HG02623 (cell line): ENCODE results near the gene RCBTB2.
"Not testable (repeated sequence)": the region's sequence is repeated elsewhere in the genome, so short reads cannot be mapped to it uniquely, and the experiment has no call there.

Source experiments
- ATAC-seq: cut with Tn5 transposase; IDR thresholded peaks from one replicate; pipeline ENCODE4 v1.9.1; 2021; ENCODE audit warnings: moderate library complexity; ENCODE audit not compliant: unreplicated experiment

RCBTB2 gene

DNA sequence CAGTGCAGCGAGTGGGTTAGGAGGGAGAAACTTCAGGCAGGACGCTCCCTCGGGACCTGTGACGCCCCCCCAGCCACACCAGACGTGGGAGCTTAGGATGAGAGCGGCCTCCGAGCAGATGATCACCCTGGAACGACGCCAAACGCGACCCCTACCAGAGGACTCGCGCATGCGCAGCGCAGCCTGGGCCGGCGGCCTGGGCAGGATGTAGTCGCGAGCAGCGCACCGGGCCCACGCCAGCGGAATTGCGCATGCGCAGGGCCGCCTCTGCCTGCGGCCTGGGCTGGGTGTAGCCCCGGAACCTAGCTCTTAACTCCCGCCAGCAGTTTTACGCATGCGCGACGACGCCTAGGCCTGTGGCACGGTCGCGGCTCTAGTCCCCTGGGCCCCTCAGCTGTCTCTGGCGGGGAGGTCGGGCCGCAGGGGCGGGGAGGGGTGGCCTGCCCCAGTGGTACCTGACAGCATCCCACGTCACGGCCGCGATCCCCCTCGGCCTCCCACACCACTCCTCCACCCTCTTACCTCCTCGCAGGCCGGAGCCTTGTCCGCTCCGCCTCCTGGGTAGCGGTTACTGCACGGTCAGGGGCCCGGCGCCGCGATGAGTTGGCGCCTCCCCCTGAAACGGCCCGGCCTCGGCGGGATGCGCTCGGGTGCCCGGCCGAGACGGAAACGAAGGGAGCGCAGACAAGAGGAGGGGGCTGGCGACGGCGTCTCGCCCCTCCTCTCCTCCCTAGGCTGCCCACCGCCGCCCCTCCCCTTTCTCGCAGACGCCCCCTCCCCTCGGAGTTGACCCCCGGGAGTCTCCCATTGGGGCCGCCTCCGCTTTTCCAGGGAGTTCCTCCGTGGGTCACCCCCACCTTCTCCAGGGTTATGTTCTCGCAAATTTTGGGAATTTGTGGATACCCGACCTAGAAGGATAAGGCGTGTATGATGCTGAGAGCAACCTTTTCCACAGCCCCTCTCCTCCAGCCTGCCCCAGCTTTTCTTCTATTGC lies at the start of gene RCBTB2:
Gene RCBTB2, minus strand, starts transcription at position 575 of the 994 bp plus-strand sequence. CDS start 11,141 bp downstream, outside the sequence.
- peak; percentile 75 for ATAC-seq

DNA sequence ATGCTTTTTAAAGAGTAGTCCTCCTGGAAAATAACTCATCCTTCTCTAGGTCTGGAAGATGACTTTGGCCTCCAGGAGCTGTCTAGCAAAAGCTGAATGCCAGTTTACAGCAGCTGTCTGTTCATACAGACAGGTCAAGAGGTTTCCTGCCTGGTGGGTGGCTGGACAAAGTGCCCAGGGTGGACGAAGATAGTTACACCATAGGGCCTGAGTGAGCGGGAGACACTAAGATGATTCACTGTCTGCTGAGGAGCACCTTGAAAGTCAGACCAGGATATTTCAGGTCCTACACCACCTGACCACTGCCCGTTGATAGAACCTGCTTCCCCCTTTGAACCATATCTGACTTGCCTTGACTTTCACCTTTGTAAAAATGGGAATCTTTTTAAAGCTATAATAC lies 49.2 kb upstream of the RCBTB2 start:
- no peak for ATAC-seq

DNA sequence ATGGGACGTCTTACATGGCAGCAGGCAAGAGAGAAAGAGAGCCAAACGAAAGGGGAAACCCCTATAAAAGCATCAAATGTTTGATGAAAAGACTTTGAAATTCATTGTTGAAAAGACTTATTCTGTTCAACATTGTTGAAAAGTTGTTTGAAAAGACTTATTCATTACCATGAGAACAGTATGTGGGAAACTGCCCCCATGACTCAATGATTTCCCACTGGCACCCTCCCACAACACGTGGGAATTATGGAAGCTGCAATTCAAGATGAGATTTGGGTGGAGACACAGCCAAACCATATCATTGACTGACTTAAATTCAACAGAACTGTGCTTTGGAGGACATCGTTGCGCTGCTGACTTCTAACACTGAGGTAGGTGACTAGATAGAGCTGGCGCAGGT lies 48.0 kb upstream of the RCBTB2 start:
- ATAC-seq = no peak

DNA sequence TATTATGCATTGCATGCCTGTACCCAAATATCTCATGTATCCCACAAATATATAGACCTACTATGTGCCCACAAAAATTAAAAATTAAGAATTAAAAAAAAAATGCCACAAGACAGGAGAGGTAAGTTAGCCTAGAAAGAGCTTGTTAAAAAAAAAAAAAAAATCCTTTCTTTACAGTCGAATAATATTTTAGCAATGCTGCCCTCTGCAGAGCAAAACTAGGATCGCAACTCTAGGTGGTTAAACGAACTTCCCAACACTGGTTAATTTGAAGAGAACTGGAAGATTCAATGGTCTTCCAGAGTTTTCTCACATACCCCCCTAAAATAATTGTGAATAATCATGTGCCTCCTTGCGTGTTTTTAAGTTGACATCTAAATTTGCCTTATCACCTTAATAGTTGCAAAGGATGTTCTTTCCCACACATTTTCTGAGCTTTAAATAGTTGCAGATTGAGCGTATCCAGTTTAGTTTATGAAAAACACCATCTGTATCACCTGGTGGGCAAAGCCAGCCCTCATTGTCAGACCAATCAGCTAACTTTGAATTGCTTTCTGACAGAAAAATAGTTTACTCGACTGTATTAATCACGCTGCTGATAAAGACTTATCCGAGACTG lies 47.4 kb upstream of the RCBTB2 start:
- no peak for ATAC-seq

DNA sequence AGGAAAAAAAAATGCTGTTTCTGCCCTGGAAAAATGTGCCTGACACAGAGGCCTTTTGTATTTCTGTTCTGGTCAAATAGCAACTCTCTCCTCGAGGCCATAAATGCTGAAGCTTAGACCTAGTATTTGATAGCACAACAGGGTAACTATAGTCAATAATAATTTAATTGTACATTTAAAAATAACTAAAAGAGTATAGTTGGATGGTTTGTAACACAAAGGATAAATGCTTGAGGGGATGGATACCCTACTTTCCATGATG lies 47.0 kb upstream of the RCBTB2 start:
- not testable (repeated sequence) for ATAC-seq

DNA sequence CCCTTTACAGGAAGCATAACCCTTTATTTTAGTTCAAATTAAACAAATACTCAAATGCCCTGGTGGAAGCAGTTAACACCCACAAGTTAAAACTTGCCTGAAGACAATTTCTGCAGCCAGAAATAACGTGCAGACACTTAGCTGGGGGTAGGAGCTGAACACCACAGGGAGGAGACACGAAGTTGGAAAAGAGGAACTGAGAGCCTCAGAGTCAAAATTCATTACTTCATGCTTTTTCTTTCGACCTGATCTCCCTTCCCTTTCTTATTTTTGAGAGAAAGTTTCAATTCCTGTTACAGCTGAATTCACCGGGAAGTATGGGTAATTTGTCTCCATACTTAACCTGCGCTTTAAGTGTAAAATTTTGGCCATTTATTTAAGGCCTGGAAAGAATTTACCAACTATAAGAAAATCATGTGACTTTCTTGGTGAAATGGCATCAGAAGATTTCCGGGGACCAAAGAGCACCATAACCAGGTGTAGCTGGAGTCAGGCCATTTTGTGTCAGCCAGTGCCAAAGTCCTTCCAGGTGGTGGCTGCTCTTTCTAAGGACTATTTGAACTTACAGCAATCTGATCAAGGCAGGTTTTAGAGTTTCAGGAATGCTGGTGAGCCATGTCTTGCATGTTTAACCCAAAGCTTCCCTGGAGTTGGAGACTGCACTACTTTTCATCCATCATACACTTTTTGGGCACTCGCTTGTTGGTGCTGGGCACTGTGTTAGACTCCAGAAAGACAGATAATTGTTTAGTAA lies 46.5 kb upstream of the RCBTB2 start:
- ATAC-seq = peak; percentile 64

DNA sequence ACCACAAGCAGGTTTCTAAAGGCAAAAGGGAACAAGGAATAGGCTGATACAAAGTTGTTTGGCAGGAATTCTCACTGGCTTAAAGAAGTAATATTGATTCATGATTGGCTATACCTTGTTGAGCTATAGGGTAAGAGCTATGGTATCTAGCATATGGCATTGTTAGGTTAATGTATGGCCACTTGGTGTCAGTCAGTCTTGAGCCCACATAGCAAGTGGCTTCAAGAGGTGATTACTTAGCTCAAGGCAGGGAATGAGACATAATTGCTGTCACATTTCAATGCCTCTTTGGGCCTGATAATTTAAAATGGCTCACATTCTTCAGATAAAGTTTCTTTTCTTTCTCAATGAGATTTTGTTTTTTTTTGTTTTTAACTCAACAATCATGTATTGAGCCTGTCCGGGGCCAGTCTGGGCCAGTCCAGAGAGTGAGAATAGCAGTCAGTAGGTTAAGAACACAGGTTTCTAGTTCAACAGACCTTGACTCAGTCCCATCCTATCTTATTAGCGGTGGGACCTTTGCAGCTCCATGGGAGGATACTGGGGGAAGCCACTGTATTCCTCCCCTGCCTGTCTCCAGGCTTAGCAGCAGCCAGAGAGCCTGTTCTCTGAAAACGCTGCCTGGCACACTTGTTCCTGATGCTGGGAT lies 45.8 kb upstream of the RCBTB2 start:
- peak; percentile 47 for ATAC-seq

DNA sequence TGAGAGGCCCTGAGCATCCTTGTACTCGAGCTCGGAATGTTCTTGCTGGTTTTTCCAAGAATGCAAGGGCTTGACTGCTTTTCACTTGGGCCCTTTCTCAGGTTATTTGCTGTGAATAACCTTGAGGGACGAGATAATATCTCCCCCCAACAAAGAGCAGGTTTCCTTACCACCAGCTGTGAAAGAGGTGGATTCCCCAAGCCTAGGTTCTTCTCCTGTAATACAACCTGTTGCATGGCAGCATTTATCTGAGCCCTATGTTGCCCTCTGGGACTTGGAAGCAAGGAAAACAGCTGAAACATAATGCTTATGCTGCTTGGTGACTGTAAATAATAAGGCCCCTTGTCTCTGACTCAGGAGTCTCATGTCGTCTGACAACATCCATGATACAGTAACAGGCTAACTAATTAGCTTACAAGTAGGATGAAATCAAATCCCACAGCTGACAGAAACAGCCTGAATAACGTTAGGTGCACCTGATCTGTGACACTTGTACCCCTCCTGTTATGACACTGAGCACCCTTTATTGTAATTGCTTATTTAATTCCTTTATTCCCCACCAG lies 43.6 kb upstream of the RCBTB2 start:
- no peak for ATAC-seq

DNA sequence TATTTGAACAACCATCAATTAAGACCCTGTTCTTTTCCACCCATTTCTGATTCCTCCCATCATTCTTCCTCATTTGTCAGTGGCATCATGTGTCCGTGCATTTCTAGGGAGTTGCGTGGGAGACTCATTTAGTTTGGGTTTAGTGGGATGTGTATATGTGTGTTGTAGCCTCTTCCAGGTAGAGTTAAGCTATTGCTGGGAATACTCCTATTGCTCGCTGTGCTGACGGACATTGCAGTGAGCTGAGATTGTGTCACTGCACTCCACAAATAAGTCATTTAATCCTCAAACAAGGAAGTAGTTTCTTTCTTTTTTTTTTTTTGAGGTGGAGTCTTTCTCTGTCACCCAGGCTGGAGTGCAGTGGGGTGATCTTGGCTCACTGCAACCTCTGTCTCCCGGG lies 42.2 kb upstream of the RCBTB2 start:
- ATAC-seq = no peak

DNA sequence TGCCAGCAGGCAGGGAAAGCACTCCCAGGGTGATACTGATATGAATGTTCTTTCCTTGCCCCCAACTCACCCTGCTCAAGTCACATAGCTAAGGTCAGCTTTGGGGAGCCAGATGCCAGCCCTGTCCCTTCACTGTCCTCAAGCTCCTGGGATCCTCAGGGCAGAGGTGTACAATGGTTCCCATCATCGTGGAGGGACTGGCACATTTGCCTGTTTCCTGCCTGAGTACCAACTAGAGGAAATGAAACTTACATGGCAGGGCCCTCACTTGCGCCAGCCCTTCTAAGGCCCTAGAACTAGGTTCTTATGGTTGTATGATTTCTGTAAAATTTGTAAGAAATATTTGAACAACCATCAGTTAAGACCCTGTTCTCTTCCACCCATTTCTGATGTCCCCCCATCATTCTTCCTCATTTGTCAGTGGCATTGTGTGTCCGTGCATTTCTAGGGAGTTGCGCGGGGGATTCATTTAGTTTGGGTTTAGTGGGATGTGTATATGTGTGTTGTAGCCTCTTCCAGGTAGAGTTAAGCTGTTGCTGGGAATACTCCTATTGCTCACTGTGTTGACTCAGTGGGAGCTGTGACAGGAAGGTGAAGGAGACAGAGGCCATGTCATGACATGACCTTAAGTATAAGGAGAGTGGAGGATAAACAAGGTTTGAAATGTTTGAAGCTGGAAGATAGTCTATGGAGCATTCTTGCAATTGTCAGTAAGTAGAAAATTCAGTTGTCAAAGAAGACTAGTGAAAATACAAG lies 41.3 kb upstream of the RCBTB2 start:
- ATAC-seq = no peak

DNA sequence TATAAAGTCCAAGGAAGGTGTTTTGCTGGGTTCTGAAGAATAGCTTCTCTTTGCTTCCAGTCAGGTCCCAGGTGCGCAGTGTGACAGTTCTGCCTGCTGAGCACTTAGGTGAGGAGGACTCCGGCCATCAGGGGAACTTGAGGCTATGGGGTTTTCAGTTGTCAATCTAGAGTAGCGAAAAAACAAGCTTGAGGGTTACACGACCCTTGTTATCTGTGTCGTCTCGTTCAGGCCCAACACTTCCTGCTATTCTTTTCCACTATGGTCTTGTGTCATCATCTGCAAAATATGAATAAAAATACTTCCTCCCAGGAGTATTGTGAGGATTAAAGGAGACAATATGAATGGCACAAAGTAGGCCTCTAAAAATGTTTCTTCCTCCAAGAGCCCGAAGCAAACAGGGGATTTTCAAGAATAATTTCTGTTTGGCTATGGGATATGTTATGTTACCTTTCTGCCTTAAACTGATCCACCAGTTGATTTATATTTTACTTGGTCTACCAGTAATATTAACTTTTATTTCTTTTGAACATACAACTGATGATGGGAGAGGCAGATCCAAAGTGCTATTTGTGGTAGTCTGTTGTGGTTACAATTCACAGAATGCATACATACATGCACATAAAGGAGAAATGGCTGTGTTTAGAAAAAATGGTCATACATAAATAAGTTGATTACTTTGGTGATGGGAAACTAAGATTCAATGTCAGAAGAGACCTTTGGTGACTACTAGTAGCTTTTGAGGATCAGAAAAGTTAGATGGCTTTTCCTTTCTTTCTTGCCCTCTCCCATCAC lies 40.5 kb upstream of the RCBTB2 start:
- no peak for ATAC-seq

DNA sequence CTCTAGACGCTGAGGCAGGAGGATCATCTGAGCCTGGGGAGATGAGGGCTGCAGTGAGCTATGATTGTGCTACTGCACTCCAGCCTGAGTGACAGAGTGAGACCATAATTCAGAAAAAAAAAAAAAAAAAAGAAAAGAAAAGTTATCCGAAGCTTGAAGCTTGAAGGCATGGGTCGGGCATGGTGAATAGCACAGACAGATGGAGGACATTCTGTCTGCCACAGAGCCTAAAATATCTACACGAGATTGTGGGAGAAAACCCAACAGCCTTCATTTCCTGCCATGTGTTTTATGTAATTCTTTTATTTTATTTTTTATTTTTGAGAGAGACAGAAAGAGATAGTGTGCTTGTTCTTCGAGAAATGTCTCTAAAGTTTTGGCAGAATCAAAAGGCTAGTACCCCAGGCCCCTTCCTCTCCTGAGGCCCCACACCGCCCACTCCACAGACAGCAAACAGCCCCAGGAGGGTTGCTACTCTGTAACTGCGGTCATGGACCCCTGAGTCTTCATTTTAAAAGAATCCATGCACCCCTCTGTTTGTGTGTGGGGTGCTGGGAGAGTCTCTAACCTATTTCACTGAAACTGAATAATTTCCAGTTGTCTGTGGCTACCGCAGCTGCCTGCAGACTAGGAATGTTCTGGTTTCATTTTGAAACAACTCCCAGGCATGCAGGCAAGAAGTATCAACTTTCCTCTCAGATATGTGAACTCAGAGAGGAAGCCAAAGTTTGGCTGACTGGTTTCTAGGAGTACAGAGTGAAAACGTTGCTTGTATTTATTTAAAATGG lies 38.4 kb upstream of the RCBTB2 start:
- ATAC-seq = no peak

DNA sequence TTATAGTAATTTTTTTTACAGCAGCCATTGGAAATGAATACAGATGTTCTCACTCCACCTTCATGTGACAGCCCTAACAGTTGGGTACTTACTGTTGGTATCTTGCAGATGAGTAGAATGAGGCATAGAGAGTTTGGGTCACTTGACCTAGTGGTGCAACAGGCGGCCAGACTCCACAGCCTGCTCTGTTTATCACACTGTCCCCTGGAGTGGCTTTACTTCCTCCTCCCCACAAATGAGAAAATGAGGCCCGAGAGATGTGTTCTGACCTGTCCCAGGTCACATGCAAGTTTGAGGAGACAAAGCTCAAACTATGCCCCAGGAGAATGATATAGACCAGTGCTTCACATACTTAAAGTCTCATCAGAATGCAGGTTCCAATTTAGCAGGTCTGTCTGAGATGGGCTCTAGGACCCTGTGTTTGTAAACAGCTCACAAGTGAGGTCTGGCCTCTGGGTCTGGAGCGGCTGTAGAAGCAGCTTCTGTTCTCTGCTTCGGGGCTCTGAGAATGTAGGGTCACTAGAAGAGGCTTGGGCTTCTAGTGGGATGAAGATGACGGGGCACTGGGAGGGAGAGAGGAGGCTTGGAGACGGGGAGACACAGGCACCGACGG lies 37.4 kb upstream of the RCBTB2 start:
- ATAC-seq = no peak

DNA sequence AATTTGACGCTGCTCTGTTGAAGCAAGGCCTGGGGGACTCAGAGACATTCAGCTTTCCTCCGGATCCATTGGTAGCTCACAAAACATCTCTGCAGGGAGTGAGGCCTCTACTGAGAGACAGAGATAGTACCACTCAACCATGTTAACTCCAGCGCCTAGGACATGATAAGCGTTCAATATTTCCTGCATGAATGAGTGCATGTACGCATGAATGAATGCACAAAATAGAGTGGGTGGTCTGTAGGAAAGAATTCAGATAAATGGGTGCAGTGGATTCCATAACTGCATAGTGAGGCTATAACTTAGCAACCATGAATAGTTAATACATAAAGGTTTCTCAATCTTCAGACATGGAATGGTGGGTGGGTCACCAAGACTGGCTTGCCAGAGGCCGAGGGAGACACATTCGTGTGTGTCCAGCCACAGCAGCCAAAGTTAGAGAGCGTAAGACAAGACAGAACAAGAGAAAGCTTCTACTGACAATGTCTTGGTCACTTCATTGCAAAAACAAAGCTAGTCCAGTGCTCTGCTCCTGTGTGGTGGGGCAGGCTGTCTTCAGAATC lies 36.3 kb upstream of the RCBTB2 start:
- no peak for ATAC-seq

DNA sequence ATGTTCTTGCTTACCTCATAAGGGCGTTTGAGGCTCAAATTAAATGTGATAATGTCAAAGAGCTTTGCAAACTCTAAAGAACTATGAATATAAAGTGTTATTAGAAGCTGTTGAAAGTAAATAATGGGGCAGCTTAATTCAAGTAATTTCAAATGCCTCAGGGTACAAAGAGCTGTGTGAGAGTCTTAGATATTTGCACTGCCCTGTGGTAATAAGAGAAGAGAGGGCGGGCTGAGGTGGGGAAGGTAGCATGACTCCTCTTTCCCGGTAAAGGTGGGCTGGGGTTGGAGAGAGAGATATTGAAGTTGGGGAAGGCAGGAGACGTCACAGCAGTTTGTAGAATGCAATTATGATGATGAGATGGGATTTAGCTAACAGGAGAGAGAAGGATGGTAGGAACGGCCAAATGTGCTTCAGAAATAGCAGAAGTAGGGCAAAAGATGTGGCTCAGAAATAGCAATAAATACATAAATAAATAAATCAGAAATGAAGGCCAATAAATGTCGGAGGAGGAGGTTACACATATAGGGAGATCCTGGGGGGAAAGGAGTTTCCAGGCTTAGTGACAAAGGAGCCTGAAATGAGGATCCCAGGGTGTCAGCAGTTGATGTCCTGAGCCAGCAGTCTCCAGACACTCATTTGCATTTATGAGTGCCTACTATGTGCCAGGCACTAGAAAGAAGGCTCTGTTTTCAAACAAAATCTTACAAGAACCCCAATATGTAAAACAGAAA lies 35.7 kb upstream of the RCBTB2 start:
- ATAC-seq = no peak

DNA sequence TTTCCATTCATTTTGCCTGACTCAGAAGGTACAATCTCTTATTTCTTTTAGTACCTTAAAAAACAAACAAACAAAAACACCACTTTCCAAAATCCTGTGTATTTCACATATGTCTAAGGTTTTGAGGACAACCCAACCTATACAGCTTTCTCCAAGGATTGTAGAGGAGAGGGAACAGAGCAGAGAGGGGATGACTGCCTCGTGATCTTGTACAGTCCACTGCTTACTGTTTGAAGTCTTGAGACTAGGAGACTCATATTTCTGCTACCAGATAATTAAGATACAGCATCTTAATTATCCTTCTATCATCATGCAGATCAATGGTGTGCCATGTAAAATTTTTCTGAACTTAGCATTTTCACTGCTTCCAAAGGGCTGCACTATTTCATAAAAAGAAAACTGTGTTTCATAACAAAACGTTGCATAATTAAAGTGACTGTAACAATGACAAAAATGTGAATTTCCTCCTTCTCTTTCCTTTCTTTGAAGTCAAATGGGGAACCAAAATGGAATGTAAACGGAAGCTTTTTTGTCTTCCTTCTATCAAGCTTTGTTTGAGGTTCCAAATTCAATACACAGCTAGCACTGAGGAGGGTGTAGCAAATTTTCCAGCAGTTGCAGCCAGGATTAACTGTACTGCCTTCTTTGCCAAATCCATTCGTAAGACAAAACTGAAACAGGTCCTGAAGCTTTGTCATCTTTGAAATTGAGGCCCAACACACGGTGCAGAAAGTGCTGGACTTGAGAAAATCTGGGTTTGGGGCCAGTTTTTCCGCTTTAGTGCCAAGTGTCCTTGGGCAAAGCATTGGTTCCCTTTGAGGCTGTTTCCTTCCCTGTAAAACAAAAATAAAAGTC lies 34.9 kb upstream of the RCBTB2 start:
- ATAC-seq = no peak
